Caco-2 (cell line): ENCODE results near the gene BBX. TPM values are rescaled to one million over a fixed set of nuclear protein-coding genes. Genes with fewer than 3 reads are reported as not detected.

Experiments
- BruUV-seq: library from RNA; stranded (reverse); fragments of 400-500 nt; replicated peaks from 2 replicates; lab custom pipeline; 2021; lab: Mats Ljungman, UMichigan
- CTCF ChIA-PET: fragments of 300-600 bp; sonication (Branson Sonifier 250); formaldehyde crosslinking; loops from one replicate; lab custom pipeline; 2022; ENCODE audit warnings: antibody characterized with exemption; lab: Charles Lee
- POLR2A ChIA-PET: fragments of 300-600 bp; sonication (Branson Sonifier 250); formaldehyde crosslinking; loops from one replicate; lab custom pipeline; 2022; ENCODE audit warnings: antibody characterized with exemption; lab: Charles Lee
- DNase-seq, 2 experiments: peaks; one replicate each; pipeline versions ENCODE4 v3.0.0 to v3.0.0-alpha.2; 2020 to 2022
- H3K27me3 ChIP-seq: replicated peaks from 2 replicates; pipeline ENCODE4 v1.6.0; 2011; ENCODE audit warnings: low read length; ENCODE audit not compliant: control insufficient read depth, insufficient read depth
- H3K36me3 ChIP-seq: 2 replicates; pipeline ENCODE4 v1.5.1; 2011; ENCODE audit warnings: low read length; ENCODE audit not compliant: control insufficient read depth, insufficient read depth
- H3K4me1 ChIP-seq: fragments of 250-450 bp; sonication (Bioruptor Pico); 2 replicates; pipeline ENCODE4 v1.5.1; 2020; ENCODE audit warnings: mild to moderate bottlenecking
- H3K4me3 ChIP-seq: 2 replicates; pipeline ENCODE4 v1.5.1; 2011; ENCODE audit warnings: low read depth, mild to moderate bottlenecking, control low read depth, low read length
- H3K9me3 ChIP-seq: fragments of 250-450 bp; sonication (Bioruptor Pico); 2 replicates; pipeline ENCODE4 v1.5.1; 2020; ENCODE audit warnings: mild to moderate bottlenecking, moderate library complexity
- H3K27ac Mint-ChIP-seq: one replicate; pipeline ENCODE4 v1.8.0; 2022; ENCODE audit warnings: mixed read lengths; ENCODE audit not compliant: unreplicated experiment
- H3K27me3 Mint-ChIP-seq: one replicate; pipeline ENCODE4 v1.8.0; 2022; ENCODE audit warnings: mixed read lengths; ENCODE audit not compliant: insufficient read depth, unreplicated experiment
- H3K36me3 Mint-ChIP-seq: one replicate; pipeline ENCODE4 v1.8.0; 2022; ENCODE audit warnings: mild to moderate bottlenecking, mixed read lengths; ENCODE audit not compliant: insufficient read depth, unreplicated experiment
- H3K4me1 Mint-ChIP-seq: one replicate; pipeline ENCODE4 v1.8.0; 2022; ENCODE audit warnings: low read depth, mixed read lengths; ENCODE audit not compliant: unreplicated experiment
- H3K4me3 Mint-ChIP-seq: one replicate; pipeline ENCODE4 v1.8.0; 2022; ENCODE audit warnings: mild to moderate bottlenecking, moderate library complexity, mixed read lengths; ENCODE audit not compliant: unreplicated experiment
- H3K9me3 Mint-ChIP-seq: one replicate; pipeline ENCODE4 v1.8.0; 2022; ENCODE audit warnings: mixed read lengths; ENCODE audit not compliant: unreplicated experiment
- intact Hi-C: fragments of 100-400 bp; cut with micrococcal nuclease; formaldehyde crosslinking; loops from one replicate; pipeline ENCODE4 v1.10.0; 2022; ENCODE audit not compliant: unreplicated experiment
- total RNA-seq: library from RNA; stranded (reverse); gene quantifications from 2 replicates; pipeline ENCODE4 v1.2.3, GENCODE V29; 2022
- TF ChIP-seq, protein P1 (sequence below), 2 experiments: fragments of 200-600 bp in 1 of 2; IDR thresholded peaks; 1 replicate in 1 of 2; 2 replicates in 1 of 2; pipeline versions ENCODE4 v1.5.1 to v1.8.0; 2011 to 2022; ENCODE audit warnings: antibody characterized with exemption in 1 of 2, control low read depth in 1 of 2, inconsistent platforms in 1 of 2, low read depth in 1 of 2, low read length in 1 of 2, mild to moderate bottlenecking in 1 of 2, moderate library complexity in 1 of 2; ENCODE audit not compliant: insufficient read depth in 1 of 2, severe bottlenecking in 1 of 2, unreplicated experiment in 1 of 2

Gene BBX
- total RNA-seq, 1 experiment from 2014 or later = 2.6 TPM

DNA sequence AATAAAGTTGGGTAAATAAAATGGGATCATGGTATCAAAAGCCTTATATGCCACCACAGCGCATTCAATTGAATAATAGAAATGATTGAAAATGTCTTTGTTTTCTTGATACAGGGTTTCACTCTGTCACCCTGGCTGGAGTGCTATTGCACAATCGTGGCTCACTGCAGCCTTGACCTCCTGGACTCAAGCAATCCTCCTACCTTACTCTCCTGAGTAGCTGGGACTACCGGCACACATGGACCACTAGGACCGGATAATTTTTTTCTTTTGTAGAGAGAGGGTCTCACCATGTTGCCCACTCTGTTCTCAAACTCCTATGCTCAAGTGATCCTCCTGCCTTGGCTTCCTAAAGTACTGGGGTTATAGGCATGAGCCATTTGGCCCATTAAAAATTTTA, 33.8 kb upstream of the BBX start:
- Histone ChIP-seq H3K27me3 (no peaks in the 10 kb centered on the region), H3K4me1 (no peaks in the 10 kb centered on the region), H3K36me3 (no peaks in the 10 kb centered on the region), H3K9me3 (no peaks in the 10 kb centered on the region), H3K4me3 (no peak overlapping the region)
- Mint-ChIP-seq H3K9me3 (no peaks in the 10 kb centered on the region), H3K27me3 (peaks cover 4% of the 10 kb centered on the region), H3K4me3 (no peak overlapping the region), H3K36me3 (no peaks in the 10 kb centered on the region), H3K27ac (no peak overlapping the region), H3K4me1 (no peaks in the 10 kb centered on the region)
- POLR2A ChIA-PET = no interaction called here
- CTCF ChIA-PET = no interaction called here
- intact Hi-C loops = no loop called here
- TF ChIP-seq, protein P1, sequence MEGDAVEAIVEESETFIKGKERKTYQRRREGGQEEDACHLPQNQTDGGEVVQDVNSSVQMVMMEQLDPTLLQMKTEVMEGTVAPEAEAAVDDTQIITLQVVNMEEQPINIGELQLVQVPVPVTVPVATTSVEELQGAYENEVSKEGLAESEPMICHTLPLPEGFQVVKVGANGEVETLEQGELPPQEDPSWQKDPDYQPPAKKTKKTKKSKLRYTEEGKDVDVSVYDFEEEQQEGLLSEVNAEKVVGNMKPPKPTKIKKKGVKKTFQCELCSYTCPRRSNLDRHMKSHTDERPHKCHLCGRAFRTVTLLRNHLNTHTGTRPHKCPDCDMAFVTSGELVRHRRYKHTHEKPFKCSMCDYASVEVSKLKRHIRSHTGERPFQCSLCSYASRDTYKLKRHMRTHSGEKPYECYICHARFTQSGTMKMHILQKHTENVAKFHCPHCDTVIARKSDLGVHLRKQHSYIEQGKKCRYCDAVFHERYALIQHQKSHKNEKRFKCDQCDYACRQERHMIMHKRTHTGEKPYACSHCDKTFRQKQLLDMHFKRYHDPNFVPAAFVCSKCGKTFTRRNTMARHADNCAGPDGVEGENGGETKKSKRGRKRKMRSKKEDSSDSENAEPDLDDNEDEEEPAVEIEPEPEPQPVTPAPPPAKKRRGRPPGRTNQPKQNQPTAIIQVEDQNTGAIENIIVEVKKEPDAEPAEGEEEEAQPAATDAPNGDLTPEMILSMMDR (IDR thresholded peaks at IDR 0.05; ENCODE audit: insufficient read depth in 1 of 2, low read depth in 1 of 2, low read length in 1 of 2, severe bottlenecking in 1 of 2, unreplicated experiment in 1 of 2) = no peak
- no peak for DNase-seq
- BruUV-seq = no TSS peak

DNA sequence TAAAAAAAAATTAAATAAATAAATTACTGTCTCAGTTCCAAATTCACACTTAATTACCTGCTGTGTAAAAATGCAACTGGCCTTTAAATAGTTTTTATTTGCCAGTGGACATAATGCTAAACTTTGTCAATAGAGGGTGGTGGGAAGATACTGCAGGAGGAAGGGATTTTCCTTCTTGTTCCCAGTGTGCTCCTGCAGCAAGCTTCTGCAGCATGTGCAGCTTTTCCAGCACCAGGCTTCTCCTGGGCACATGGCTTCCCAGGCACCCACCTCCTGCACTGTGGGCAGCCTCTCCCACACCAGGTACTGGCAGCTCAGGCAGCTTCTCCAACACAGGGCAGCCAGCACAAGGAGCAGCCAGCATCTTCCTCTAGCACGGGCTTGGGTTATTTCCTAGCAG, 29.6 kb upstream of the BBX start:
- intact Hi-C loops = no loop called here
- Histone ChIP-seq H3K27me3 (no peaks in the 10 kb centered on the region), H3K4me1 (no peaks in the 10 kb centered on the region), H3K36me3 (no peaks in the 10 kb centered on the region), H3K4me3 (no peak overlapping the region), H3K9me3 (no peaks in the 10 kb centered on the region)
- TF ChIP-seq, protein P1 (IDR thresholded peaks at IDR 0.05; ENCODE audit: insufficient read depth in 1 of 2, low read depth in 1 of 2, low read length in 1 of 2, severe bottlenecking in 1 of 2, unreplicated experiment in 1 of 2) = no peak
- no peak for DNase-seq
- ChIA-PET CTCF (no interaction called here), POLR2A (no interaction called here)
- Mint-ChIP-seq H3K4me1 (no peaks in the 10 kb centered on the region), H3K9me3 (no peaks in the 10 kb centered on the region), H3K4me3 (no peak overlapping the region), H3K27ac (no peak overlapping the region), H3K36me3 (no peaks in the 10 kb centered on the region), H3K27me3 (peaks cover 6% of the 10 kb centered on the region)
- BruUV-seq = no TSS peak

DNA sequence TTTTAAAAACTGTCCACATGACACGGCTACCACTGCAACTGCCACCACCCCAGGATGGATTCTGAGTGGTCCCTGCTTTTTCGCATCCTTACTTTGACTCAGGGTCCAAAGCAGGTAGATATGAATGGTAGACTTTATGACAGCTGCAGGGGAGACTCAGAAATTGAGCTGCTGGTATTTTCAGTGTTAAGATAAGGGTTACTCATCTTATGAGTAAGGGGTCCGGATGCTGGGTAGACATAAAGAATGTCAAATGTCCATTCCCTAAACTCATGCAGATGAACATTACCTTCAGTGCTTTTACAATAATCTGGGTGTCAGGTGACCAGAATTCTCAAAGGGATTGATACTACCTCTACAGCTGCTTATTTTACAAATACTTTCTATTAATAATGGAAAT, 25.9 kb upstream of the BBX start:
- Histone ChIP-seq H3K4me3 (no peak overlapping the region), H3K9me3 (no peaks in the 10 kb centered on the region), H3K4me1 (no peaks in the 10 kb centered on the region), H3K36me3 (no peaks in the 10 kb centered on the region), H3K27me3 (no peaks in the 10 kb centered on the region)
- H3K9me3 Mint-ChIP-seq = no peaks in the 10 kb centered on the region
- H3K4me1 Mint-ChIP-seq = no peaks in the 10 kb centered on the region
- DNase-seq = no peak
- no TSS peak for BruUV-seq
- H3K27ac Mint-ChIP-seq = no peak overlapping the region
- TF ChIP-seq, protein P1 (IDR thresholded peaks at IDR 0.05; ENCODE audit: insufficient read depth in 1 of 2, low read depth in 1 of 2, low read length in 1 of 2, severe bottlenecking in 1 of 2, unreplicated experiment in 1 of 2) = no peak
- H3K27me3 Mint-ChIP-seq = peaks cover 2% of the 10 kb centered on the region
- no peak overlapping the region for H3K4me3 Mint-ChIP-seq
- intact Hi-C loops = no loop called here
- H3K36me3 Mint-ChIP-seq = no peaks in the 10 kb centered on the region
- ChIA-PET CTCF (no interaction called here), POLR2A (no interaction called here)
